H1 (cell line): ENCODE measurements around the gene PI16. TPM values are rescaled to one million over a fixed set of nuclear protein-coding genes. Genes with fewer than 3 reads are reported as not detected.

Source experiments
- CTCF ChIA-PET: fragments of 300-600 bp; sonication (Branson Sonifier 250); formaldehyde crosslinking; loops from one replicate; lab custom pipeline; 2021; ENCODE audit not compliant: partially characterized antibody; lab: Charles Lee
- POLR2A ChIA-PET: fragments of 300-600 bp; sonication (Branson Sonifier 250); formaldehyde crosslinking; loops from one replicate; lab custom pipeline; 2021; ENCODE audit warnings: inconsistent platforms; ENCODE audit not compliant: partially characterized antibody; lab: Charles Lee
- DNase-seq, 2 experiments: peaks; one replicate each; pipeline versions ENCODE4 v3.0.0 to v3.0.0-alpha.2; 2010 to 2022; ENCODE audit warnings: low spot score in 2 of 2, low read depth in 1 of 2, mixed read lengths in 1 of 2
- FAIRE-seq: peaks from 2 replicates; lab custom pipeline; 2011; peaks lifted over from hg19 to GRCh38; lab: Jason Lieb, UNC
- H2AFZ ChIP-seq: 2 replicates; pipeline ENCODE4 v1.8.1; 2012; ENCODE audit warnings: low read length, inconsistent platforms
- H2AK5ac ChIP-seq: 2 replicates; pipeline ENCODE4 v1.6.1; 2013; ENCODE audit warnings: low read depth, low read length
- H2BK120ac ChIP-seq: replicated peaks from 2 replicates; pipeline ENCODE3; 2013; ENCODE audit warnings: low read depth, low read length, inconsistent platforms
- H2BK12ac ChIP-seq: 2 replicates; pipeline ENCODE4 v1.6.1; 2013; ENCODE audit warnings: low read depth, low read length
- H2BK15ac ChIP-seq: 2 replicates; pipeline ENCODE4 v1.6.1; 2013; ENCODE audit warnings: low read length
- H2BK20ac ChIP-seq: 2 replicates; pipeline ENCODE4 v1.6.1; 2013; ENCODE audit warnings: low read length
- H2BK5ac ChIP-seq: 2 replicates; pipeline ENCODE4 v1.6.1; 2013; ENCODE audit warnings: low read depth, low read length
- H3K14ac ChIP-seq: 2 replicates; pipeline ENCODE4 v1.6.1; 2013; ENCODE audit warnings: inconsistent platforms; ENCODE audit not compliant: insufficient read length
- H3K18ac ChIP-seq: 2 replicates; pipeline ENCODE4 v1.6.1; 2013; ENCODE audit warnings: low read length; ENCODE audit errors: extremely low read depth
- H3K23ac ChIP-seq: 2 replicates; pipeline ENCODE4 v1.6.1; 2013; ENCODE audit warnings: inconsistent platforms; ENCODE audit not compliant: insufficient read length
- H3K23me2 ChIP-seq: 2 replicates; pipeline ENCODE4 v1.6.1; 2013; ENCODE audit warnings: low read depth, low read length
- H3K27ac ChIP-seq: 2 replicates; pipeline ENCODE4 v1.6.1; 2011; ENCODE audit warnings: low read depth, low read length, inconsistent platforms
- H3K27me3 ChIP-seq, 4 experiments: replicated peaks in 1 of 4; 1 replicate in 1 of 4; 2 replicates in 3 of 4; pipeline versions ENCODE4 v1.6.1 to v1.8.1; 2011 to 2013; ENCODE audit warnings: low read length in 3 of 4, mild to moderate bottlenecking in 3 of 4, inconsistent platforms in 2 of 4, mixed read lengths in 2 of 4, moderate library complexity in 1 of 4; ENCODE audit not compliant: control insufficient read depth in 3 of 4, insufficient read depth in 3 of 4; ENCODE audit errors: extremely low read depth in 1 of 4
- H3K36me3 ChIP-seq, 4 experiments: 2 replicates each; pipeline versions ENCODE4 v1.6.1 to v1.8.1; 2011 to 2013; ENCODE audit warnings: mild to moderate bottlenecking in 4 of 4, low read length in 3 of 4, moderate library complexity in 2 of 4, control low read depth in 1 of 4, inconsistent platforms in 1 of 4; ENCODE audit not compliant: insufficient read depth in 4 of 4, control insufficient read depth in 2 of 4
- H3K4ac ChIP-seq: replicated peaks from 2 replicates; pipeline ENCODE3; 2013; ENCODE audit warnings: low read length, low read depth, mixed read lengths, inconsistent platforms; ENCODE audit not compliant: insufficient read length
- H3K4me1 ChIP-seq, 4 experiments: replicated peaks in 1 of 4; 1 replicate in 1 of 4; 2 replicates in 3 of 4; pipeline versions ENCODE4 v1.6.1 to v1.8.1; 2011 to 2013; ENCODE audit warnings: low read length in 3 of 4, inconsistent platforms in 2 of 4, mixed read lengths in 1 of 4; ENCODE audit not compliant: insufficient read depth in 4 of 4, control insufficient read depth in 3 of 4
- H3K4me2 ChIP-seq, 2 experiments: 2 replicates each; pipeline versions ENCODE4 v1.6.1 to v1.8.1; 2011 to 2013; ENCODE audit warnings: low read depth in 2 of 2, low read length in 2 of 2, control low read depth in 1 of 2, inconsistent platforms in 1 of 2, mild to moderate bottlenecking in 1 of 2; ENCODE audit not compliant: insufficient read depth in 1 of 2
- H3K4me3 ChIP-seq, 4 experiments: fragments of 200-600, 300-600 bp in 1 of 4; sonication (generic), shearing (Covaris generic), sonication (Bioruptor Twin) in 1 of 4; 2 replicates each; pipeline versions ENCODE4 v1.5.1 to v1.8.1; 2011 to 2016; ENCODE audit warnings: low read length in 4 of 4, low read depth in 3 of 4, control low read depth in 2 of 4, inconsistent platforms in 2 of 4, mild to moderate bottlenecking in 2 of 4, mixed read lengths in 1 of 4, moderate library complexity in 1 of 4; ENCODE audit not compliant: insufficient read depth in 2 of 4; ENCODE audit errors: extremely low read depth in 1 of 4
- H3K56ac ChIP-seq: replicated peaks from 2 replicates; pipeline ENCODE3; 2013; ENCODE audit warnings: low read depth, mild to moderate bottlenecking, mixed read lengths, low read length, inconsistent platforms; ENCODE audit not compliant: insufficient read length
- H3K79me1 ChIP-seq: 2 replicates; pipeline ENCODE4 v1.6.1; 2013; ENCODE audit warnings: low read depth, low read length, control low read depth
- H3K79me2 ChIP-seq, 2 experiments: 2 replicates each; pipeline versions ENCODE4 v1.6.1 to v1.8.1; 2012 to 2013; ENCODE audit warnings: low read length in 2 of 2, mild to moderate bottlenecking in 2 of 2, inconsistent platforms in 1 of 2; ENCODE audit not compliant: insufficient read depth in 2 of 2, control insufficient read depth in 1 of 2
- H3K9ac ChIP-seq, 4 experiments: replicated peaks in 1 of 4; 1 replicate in 1 of 4; 2 replicates in 3 of 4; pipeline versions ENCODE4 v1.6.1 to v1.8.1; 2011 to 2013; ENCODE audit warnings: low read depth in 3 of 4, low read length in 3 of 4, control low read depth in 2 of 4, mild to moderate bottlenecking in 2 of 4, moderate library complexity in 2 of 4, inconsistent platforms in 1 of 4; ENCODE audit errors: extremely low read depth in 1 of 4
- H3K9me3 ChIP-seq, 2 experiments: 2 replicates each; pipeline versions ENCODE4 v1.6.1 to v1.8.1; 2012 to 2013; ENCODE audit warnings: mild to moderate bottlenecking in 2 of 2, moderate library complexity in 2 of 2, control low read depth in 1 of 2, inconsistent platforms in 1 of 2, low read depth in 1 of 2, low read length in 1 of 2, mixed read lengths in 1 of 2; ENCODE audit not compliant: insufficient read depth in 2 of 2
- H4K20me1 ChIP-seq, 2 experiments: replicated peaks in 1 of 2; 2 replicates each; pipeline versions ENCODE3 to v1.8.1; 2011 to 2013; ENCODE audit warnings: inconsistent platforms in 2 of 2, low read length in 2 of 2, mild to moderate bottlenecking in 1 of 2; ENCODE audit not compliant: insufficient read depth in 2 of 2, control insufficient read depth in 1 of 2
- H4K5ac ChIP-seq: 2 replicates; pipeline ENCODE4 v1.6.1; 2013; ENCODE audit warnings: low read length, low read depth, mixed read lengths, inconsistent platforms; ENCODE audit not compliant: insufficient read length
- H4K8ac ChIP-seq: 2 replicates; pipeline ENCODE4 v1.8.0; 2013; ENCODE audit warnings: mild to moderate bottlenecking, moderate library complexity, low read length, inconsistent platforms; ENCODE audit not compliant: insufficient read depth; ENCODE audit errors: extremely low read depth
- H4K91ac ChIP-seq: replicated peaks from 2 replicates; pipeline ENCODE3; 2013; ENCODE audit warnings: low read length, mixed read lengths, inconsistent platforms; ENCODE audit not compliant: insufficient read length
- RNF2 ChIP-seq: fragments of 200-900, 300-1000 bp; sonication (generic); IDR thresholded peaks from 2 replicates; pipeline ENCODE4 v1.7.1; 2016; ENCODE audit warnings: borderline replicate concordance, low read depth, mild to moderate bottlenecking, antibody characterized with exemption, low read length; ENCODE audit not compliant: poor library complexity, severe bottlenecking; ENCODE audit errors: missing control alignments
- WGBS, 2 experiments: shearing (Covaris generic) in 1 of 2; methylation state at CpG; one replicate each; pipeline versions ENCODE4 v1.1.6 to v1.1.7; 2013 to 2015; ENCODE audit warnings: low lambda C conversion rate in 2 of 2, mixed read lengths in 2 of 2, inconsistent platforms in 1 of 2, low coverage in 1 of 2, missing lambda C conversion rate in 1 of 2; ENCODE audit not compliant: insufficient replicate concordance in 2 of 2, insufficient coverage in 1 of 2, insufficient read length in 1 of 2; ENCODE audit errors: extremely low coverage in 1 of 2, missing lambda C conversion rate in 1 of 2; 5-methylcytosine and 5-hydroxymethylcytosine counted together
- polyA plus RNA-seq, 7 experiments: library from polyadenylated mRNA; depleted of rRNA in 3 of 7; stranded (reverse) in 5 of 7; unstranded in 2 of 7; fragments of >200 nt in 5 of 7; fragments of 200-250 nt in 2 of 7; gene quantifications; 1 replicate in 5 of 7; 2 replicates in 1 of 7; 4 replicates in 1 of 7; pipeline versions ENCODE4 v1.2.1 to v1.2.3, GENCODE V29; 2011 to 2013; ENCODE audit warnings: missing spikeins in 2 of 7, mixed read lengths in 2 of 7
- total RNA-seq: library from RNA; stranded (reverse); fragmentation: NEBNext Ultra II Directional; extraction: Animal tissue kit (Norgen Biotek cat#: 25700); gene quantifications from 2 replicates; pipeline ENCODE4 v1.2.1, GENCODE V29; 2021

The PI16 gene
- total and polyA plus RNA-seq, 2 of the 8 experiments (the other 6 are each of a cell fraction or from before 2014, with no cell fraction given), result 0.05 TPM; not detected in 1

DNA sequence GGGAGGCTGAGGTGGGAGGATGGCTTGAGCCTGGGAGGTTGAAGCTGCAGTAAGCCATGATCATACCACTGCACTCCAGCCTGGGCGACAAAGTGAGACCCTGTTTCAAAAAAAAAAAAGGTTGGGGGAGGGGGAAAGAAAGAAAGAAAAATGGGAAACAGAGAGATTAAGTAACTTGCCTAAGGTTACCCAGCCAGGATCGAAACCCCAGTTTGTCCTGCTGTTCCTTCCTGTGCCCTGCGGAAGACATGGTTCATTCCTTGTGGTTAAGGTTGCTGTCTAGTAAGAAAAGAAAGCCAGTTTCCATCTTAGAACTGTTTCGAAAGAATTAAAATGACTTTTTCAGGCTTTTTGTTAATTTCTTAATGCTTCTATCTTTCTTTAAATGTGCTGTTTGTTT lies 38.9 kb upstream of the PI16 start:
- H3K36me3 ChIP-seq, result no peaks in the 10 kb centered on the region
- no peak overlapping the region for H3K9ac ChIP-seq
- FAIRE-seq, result no peak
- H2AK5ac ChIP-seq, result no peak overlapping the region
- no peaks in the 10 kb centered on the region; a peak in 1 of 7 replicates for H3K4me1 ChIP-seq
- ChIA-PET POLR2A (no interaction called here), CTCF (interaction anchor here (0.7 to 3.9 kb wide), 18 partner anchors 8 to 293 kb away, joined by 3 to 50 read pairs (median 8); partner anchors contain the start of genes C6orf89 and PI16)
- H3K4ac ChIP-seq, result no peak overlapping the region
- no peak overlapping the region for H2BK120ac ChIP-seq
- TF ChIP-seq RNF2, result no peak
- no peak overlapping the region for H4K5ac ChIP-seq
- no peak overlapping the region for H3K18ac ChIP-seq
- no peak overlapping the region for H3K56ac ChIP-seq
- H3K79me1 ChIP-seq, result no peaks in the 10 kb centered on the region
- WGBS, 2 experiments, result 88% methylated on average over 4 of the region's 4 CpGs; no CpG with 5 or more reads in 1 of the 2 experiments
- no peak overlapping the region for H4K8ac ChIP-seq
- no peak overlapping the region for H2BK5ac ChIP-seq
- H3K9me3 ChIP-seq, result no peaks in the 10 kb centered on the region
- H3K23ac ChIP-seq, result no peak overlapping the region
- no peak overlapping the region for H2AFZ ChIP-seq
- H4K20me1 ChIP-seq, result no peaks in the 10 kb centered on the region
- no peak overlapping the region for H2BK15ac ChIP-seq
- H3K4me2 ChIP-seq, result no peak overlapping the region
- DNase-seq, result no peak
- no peak overlapping the region for H4K91ac ChIP-seq
- no peak overlapping the region for H2BK12ac ChIP-seq
- H3K23me2 ChIP-seq, result no peaks in the 10 kb centered on the region
- no peak overlapping the region for H2BK20ac ChIP-seq
- H3K14ac ChIP-seq, result no peak overlapping the region
- H3K27ac ChIP-seq, result no peak overlapping the region
- no peaks in the 10 kb centered on the region for H3K27me3 ChIP-seq
- H3K79me2 ChIP-seq, result no peaks in the 10 kb centered on the region
- H3K4me3 ChIP-seq, result no peak overlapping the region
